Kidney (tissue), 14 donors: ENCODE measurements around the gene HENMT1. TPM values are rescaled to one million over a fixed set of nuclear protein-coding genes. Genes with fewer than 3 reads are reported as not detected.

Source experiments
- DNase-seq, 5 donors: peaks; one replicate each; pipeline ENCODE4 v3.0.0-alpha.2; 2013 to 2020
- FAIRE-seq: peaks from 2 replicates; lab custom pipeline; 2012; peaks lifted over from hg19 to GRCh38; lab: Jason Lieb, UNC
- H3K27ac ChIP-seq, 2 donors: one replicate each; pipeline ENCODE4 v1.7.0; 2013; ENCODE audit warnings: low read depth in 2 of 2, low read length in 2 of 2, inconsistent platforms in 1 of 2
- H3K27me3 ChIP-seq: one replicate; pipeline ENCODE4 v1.7.1; 2013; ENCODE audit warnings: low read length, inconsistent platforms; ENCODE audit not compliant: control insufficient read depth, insufficient read depth
- H3K36me3 ChIP-seq, 3 donors: one replicate each; pipeline versions ENCODE4 v1.7.0 to v1.7.1; 2013; ENCODE audit warnings: low read length in 3 of 3, control low read depth in 1 of 3, inconsistent platforms in 1 of 3; ENCODE audit not compliant: insufficient read depth in 3 of 3, control insufficient read depth in 2 of 3
- H3K4me1 ChIP-seq, 3 donors: one replicate each; pipeline versions ENCODE4 v1.7.0 to v1.7.1; 2013; ENCODE audit warnings: low read length in 3 of 3, inconsistent platforms in 1 of 3, low read depth in 1 of 3; ENCODE audit not compliant: control insufficient read depth in 2 of 3, insufficient read depth in 2 of 3
- H3K4me3 ChIP-seq, 3 donors: one replicate each; pipeline versions ENCODE4 v1.7.0 to v1.8.1; 2013; ENCODE audit warnings: low read length in 3 of 3, control low read depth in 1 of 3, inconsistent platforms in 1 of 3
- H3K9ac ChIP-seq, 3 donors: one replicate each; pipeline versions ENCODE4 v1.7.0 to v1.7.1; 2013; ENCODE audit warnings: low read length in 3 of 3, control low read depth in 1 of 3, inconsistent platforms in 1 of 3
- H3K9me3 ChIP-seq, 3 donors: one replicate each; pipeline versions ENCODE4 v1.7.0 to v1.7.1; 2013; ENCODE audit warnings: low read length in 3 of 3, control low read depth in 1 of 3, inconsistent platforms in 1 of 3; ENCODE audit not compliant: control insufficient read depth in 2 of 3, insufficient read depth in 1 of 3
- intact Hi-C: fragments of 100-400 bp; cut with DNase I; formaldehyde crosslinking; loops from one replicate; pipeline ENCODE4 v1.11.1; 2022
- polyA plus RNA-seq: library from polyadenylated mRNA; stranded (reverse); fragments of 350-450 nt; fragmentation: Illumina TruSeq; extraction: RNeasy Lipid Tissue Mini Kit (QIAGEN cat#74804); gene quantifications from one replicate; pipeline ENCODE4 v1.2.3, GENCODE V29; 2014; ENCODE audit warnings: low read depth, low replicate concordance; ENCODE audit not compliant: insufficient read depth
- total RNA-seq: library from RNA; stranded (reverse); fragmentation: NEBNext Ultra II Directional; extraction: Animal tissue kit (Norgen Biotek cat#: 25700); gene quantifications from one replicate; pipeline ENCODE4 v1.2.1, GENCODE V29; 2021
- TF ChIP-seq, protein P1 (sequence below): IDR thresholded peaks from 3 replicates; pipeline ENCODE4 v1.5.1; 2012; ENCODE audit warnings: mild to moderate bottlenecking, moderate library complexity, borderline replicate concordance; ENCODE audit not compliant: insufficient read depth; ENCODE audit errors: extremely low read depth
- donor health status: control.
- donor health status: control.
- donor health status: control.
- donor health status: control.
- donor health status: control.
- donor health status: DM: yes; HTN: yes; CAD: no.
- donor health status: Normal renal cell carcinoma (clear cell type).

The HENMT1 gene
- total and polyA plus RNA-seq, 2 donors from 2014 or later, result 3.1 to 5.2 TPM

DNA sequence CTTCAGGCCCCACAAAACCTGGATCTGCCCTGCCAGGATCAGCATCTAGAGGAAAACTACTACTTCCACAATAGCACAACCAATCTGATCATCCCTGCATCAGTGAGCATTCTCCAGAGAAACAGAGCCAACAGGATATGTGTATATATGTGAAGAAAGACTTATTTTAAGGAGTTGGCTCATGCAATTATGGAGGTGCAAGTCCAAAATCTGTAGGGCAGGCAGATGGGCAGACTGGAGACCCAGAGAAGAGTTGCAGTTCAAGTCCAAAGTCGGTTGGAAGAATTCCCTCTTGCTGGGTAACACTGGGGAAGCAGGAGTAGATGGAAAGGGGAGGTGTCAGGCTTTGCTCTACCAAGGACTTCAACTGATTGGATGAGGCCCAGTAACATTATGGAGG is 4.9 kb upstream of the HENMT1 start:
- H3K4me1 ChIP-seq, result no peaks in the 10 kb centered on the region
- no peaks in the 10 kb centered on the region for H3K27me3 ChIP-seq
- H3K9me3 ChIP-seq, result no peaks in the 10 kb centered on the region
- FAIRE-seq, result no peak
- H3K36me3 ChIP-seq, result no peaks in the 10 kb centered on the region
- H3K27ac ChIP-seq, result no peak overlapping the region
- intact Hi-C loops, result no loop called here
- DNase-seq, result no peak
- H3K9ac ChIP-seq, result no peak overlapping the region
- H3K4me3 ChIP-seq, result no peak overlapping the region
- TF ChIP-seq, protein P1, sequence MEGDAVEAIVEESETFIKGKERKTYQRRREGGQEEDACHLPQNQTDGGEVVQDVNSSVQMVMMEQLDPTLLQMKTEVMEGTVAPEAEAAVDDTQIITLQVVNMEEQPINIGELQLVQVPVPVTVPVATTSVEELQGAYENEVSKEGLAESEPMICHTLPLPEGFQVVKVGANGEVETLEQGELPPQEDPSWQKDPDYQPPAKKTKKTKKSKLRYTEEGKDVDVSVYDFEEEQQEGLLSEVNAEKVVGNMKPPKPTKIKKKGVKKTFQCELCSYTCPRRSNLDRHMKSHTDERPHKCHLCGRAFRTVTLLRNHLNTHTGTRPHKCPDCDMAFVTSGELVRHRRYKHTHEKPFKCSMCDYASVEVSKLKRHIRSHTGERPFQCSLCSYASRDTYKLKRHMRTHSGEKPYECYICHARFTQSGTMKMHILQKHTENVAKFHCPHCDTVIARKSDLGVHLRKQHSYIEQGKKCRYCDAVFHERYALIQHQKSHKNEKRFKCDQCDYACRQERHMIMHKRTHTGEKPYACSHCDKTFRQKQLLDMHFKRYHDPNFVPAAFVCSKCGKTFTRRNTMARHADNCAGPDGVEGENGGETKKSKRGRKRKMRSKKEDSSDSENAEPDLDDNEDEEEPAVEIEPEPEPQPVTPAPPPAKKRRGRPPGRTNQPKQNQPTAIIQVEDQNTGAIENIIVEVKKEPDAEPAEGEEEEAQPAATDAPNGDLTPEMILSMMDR, result no peak

DNA sequence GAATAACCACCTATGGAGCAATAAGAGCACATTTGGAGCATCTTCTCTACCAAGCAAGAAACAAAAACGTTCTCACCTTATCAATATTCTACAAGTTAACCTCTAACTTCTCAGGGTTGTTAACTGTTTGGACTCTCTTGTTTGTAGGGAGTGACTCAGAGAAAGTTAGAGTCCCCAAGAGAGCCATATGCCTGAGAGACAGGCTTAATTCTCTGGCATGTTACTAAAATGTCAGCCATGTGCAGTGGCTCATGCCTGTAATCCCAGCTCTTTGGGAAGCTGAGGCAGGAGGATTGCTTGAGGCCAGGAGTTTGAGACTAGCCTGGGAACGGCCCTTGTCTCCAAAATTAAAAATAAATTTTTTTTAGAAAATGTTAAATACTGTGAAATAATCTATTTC is 4.2 kb upstream of the HENMT1 start:
- TF ChIP-seq, protein P1, result no peak
- intact Hi-C loops, result no loop called here

DNA sequence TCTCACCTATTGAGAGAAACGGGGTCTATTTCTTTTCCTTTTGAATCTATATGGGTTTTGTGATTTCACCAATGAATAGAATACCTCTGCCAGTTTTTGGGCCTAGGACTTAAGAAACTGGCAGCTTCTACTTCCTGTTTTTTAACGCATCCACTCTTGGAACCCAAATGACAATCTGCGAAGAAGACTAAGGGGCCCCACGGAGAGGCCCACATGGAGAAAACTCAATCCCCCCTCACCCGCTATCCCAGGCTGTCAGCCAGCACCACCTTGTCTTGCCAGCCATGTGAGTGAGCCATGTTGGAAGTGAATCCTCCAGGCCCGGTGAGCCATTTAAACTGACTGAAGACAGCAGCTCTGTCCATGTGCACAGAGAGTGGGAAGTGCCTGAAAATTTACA is 3.6 kb upstream of the HENMT1 start:
- no peak overlapping the region for H3K4me3 ChIP-seq

More for the DNA sequence above, 4.2 kb upstream of the HENMT1 start:
- Histone ChIP-seq H3K4me1 (no peaks in the 10 kb centered on the region), H3K4me3 (no peak overlapping the region), H3K36me3 (no peaks in the 10 kb centered on the region), H3K27ac (no peak overlapping the region), H3K27me3 (no peaks in the 10 kb centered on the region), H3K9me3 (no peaks in the 10 kb centered on the region), H3K9ac (no peak overlapping the region)
- DNase-seq (no peak), FAIRE-seq (no peak)

More for the DNA sequence above, 3.6 kb upstream of the HENMT1 start:
- FAIRE-seq (no peak), DNase-seq (no peak)
- intact Hi-C loops, result no loop called here
- TF ChIP-seq, protein P1, result no peak
- no peaks in the 10 kb centered on the region for H3K4me1 ChIP-seq
- H3K9me3 ChIP-seq, result no peaks in the 10 kb centered on the region
- H3K9ac ChIP-seq, result no peak overlapping the region
- H3K27ac ChIP-seq, result no peak overlapping the region
- H3K27me3 ChIP-seq, result no peaks in the 10 kb centered on the region
- H3K36me3 ChIP-seq, result no peaks in the 10 kb centered on the region
